Suprapubic skin (tissue), 4 donors: Measurements from ENCODE around the gene GALK2. TPM values are rescaled to one million over a fixed set of nuclear protein-coding genes. Genes with fewer than 3 reads are reported as not detected.
"Not testable (repeated sequence)": the region's sequence is repeated elsewhere in the genome, so short reads cannot be mapped to it uniquely, and the experiment has no call there.

ENCODE experiments used
- DNase-seq, 2 donors: peaks; one replicate each; pipeline ENCODE4 v3.0.0-alpha.2; 2019; ENCODE audit warnings: low spot score in 2 of 2
- H3K27ac ChIP-seq: fragments of 200-600 bp; sonication (generic); one replicate; pipeline ENCODE4 v1.5.1; 2019
- H3K27me3 ChIP-seq: fragments of 200-600 bp; sonication (generic); one replicate; pipeline ENCODE4 v1.5.1; 2019
- H3K36me3 ChIP-seq: fragments of 200-600 bp; sonication (generic); one replicate; pipeline ENCODE4 v1.5.1; 2019
- H3K4me1 ChIP-seq: fragments of 200-600 bp; sonication (generic); one replicate; pipeline ENCODE4 v1.5.1; 2019
- H3K4me3 ChIP-seq: fragments of 200-600 bp; sonication (generic); one replicate; pipeline ENCODE4 v1.5.1; 2019; ENCODE audit warnings: mild to moderate bottlenecking
- H3K9me3 ChIP-seq: fragments of 200-600 bp; sonication (generic); one replicate; pipeline ENCODE4 v1.5.1; 2019
- EP300 ChIP-seq: sonication (generic); formaldehyde crosslinking; IDR thresholded peaks from one replicate; pipeline ENCODE4 v1.6.1; 2017; ENCODE audit warnings: antibody characterized with exemption
- POLR2A ChIP-seq, 2 donors: fragments of 450-650 bp; IDR thresholded peaks; one replicate each; pipeline ENCODE4 v1.6.1; 2017; ENCODE audit warnings: antibody characterized with exemption in 2 of 2, mild to moderate bottlenecking in 2 of 2, moderate library complexity in 2 of 2
- POLR2AphosphoS5 ChIP-seq, 3 donors: sonication (generic); formaldehyde crosslinking; IDR thresholded peaks; one replicate each; pipeline ENCODE4 v1.6.1; 2017; ENCODE audit warnings: antibody characterized with exemption in 3 of 3
- WGBS: methylation state at CpG from one replicate; pipeline ENCODE4 v1.1.5; 2018; 5-methylcytosine and 5-hydroxymethylcytosine counted together
- total RNA-seq, 4 donors: library from RNA; depleted of rRNA; stranded (reverse); fragments of >200 nt; gene quantifications; one replicate each; pipeline ENCODE4 v1.1.0, GENCODE V29; 2016
- TF ChIP-seq, protein P1 (sequence below), 2 donors: fragments of 200-600 bp in 1 of 2; fragments of 450-650 bp in 1 of 2; sonication (generic) in 1 of 2; IDR thresholded peaks; one replicate each; pipeline ENCODE4 v1.5.1; 2016 to 2019; ENCODE audit warnings: antibody characterized with exemption in 2 of 2, mild to moderate bottlenecking in 1 of 2, moderate library complexity in 1 of 2

Gene GALK2
- total RNA-seq, 4 donors from 2014 or later: 23.3 to 35.2 (median 33.8) TPM

GRCh38 chr15:49239105-49239504, 69.1 kb downstream of the GALK2 start:
- Histone ChIP-seq H3K9me3 (no peaks in the 10 kb centered on the region), H3K27ac (no peak overlapping the region)
- no peak for DNase-seq

DNA sequence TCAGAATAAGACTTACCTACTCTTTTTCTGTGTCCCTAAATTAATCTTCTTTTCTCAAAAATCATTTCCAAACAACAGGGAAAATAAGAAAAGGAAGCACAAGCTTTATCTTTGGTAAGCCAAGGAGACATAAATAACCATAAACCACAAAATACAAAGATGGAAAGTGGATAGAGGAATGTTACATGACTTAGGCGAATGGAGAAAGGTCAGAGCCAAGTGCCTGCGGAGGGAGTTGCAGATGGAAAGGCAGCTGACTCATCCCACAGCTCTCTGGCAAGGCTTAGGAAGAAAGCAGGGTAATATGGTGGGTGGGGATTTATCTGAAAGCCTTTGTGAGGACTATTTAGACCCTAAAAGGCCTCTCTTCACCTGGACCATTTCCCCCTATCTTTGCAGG, 72.8 kb downstream of the GALK2 start:
- no peak for DNase-seq
- WGBS: 59% methylated on average over 2 of the region's 2 CpGs
- Histone ChIP-seq H3K36me3 (peaks cover 15% of the 10 kb centered on the region), H3K27me3 (no peaks in the 10 kb centered on the region), H3K9me3 (no peaks in the 10 kb centered on the region), H3K27ac (no peak overlapping the region), H3K4me3 (no peak overlapping the region), H3K4me1 (peaks cover 5% of the 10 kb centered on the region)
- no peak for TF ChIP-seq EP300
- TF ChIP-seq POLR2A (IDR thresholded peaks at IDR 0.05): no peak
- TF ChIP-seq POLR2AphosphoS5 (IDR thresholded peaks at IDR 0.05): no peak

More at GRCh38 chr15:49239105-49239504, 69.1 kb downstream of the GALK2 start:
- no peaks in the 10 kb centered on the region for H3K27me3 ChIP-seq
- H3K36me3 ChIP-seq: peaks cover 15% of the 10 kb centered on the region
- 89% methylated on average over 1 of the region's 1 CpG for WGBS
- no peak overlapping the region for H3K4me3 ChIP-seq
- TF ChIP-seq EP300: no peak
- no peak for TF ChIP-seq POLR2AphosphoS5 (IDR thresholded peaks at IDR 0.05)
- TF ChIP-seq, protein P1, sequence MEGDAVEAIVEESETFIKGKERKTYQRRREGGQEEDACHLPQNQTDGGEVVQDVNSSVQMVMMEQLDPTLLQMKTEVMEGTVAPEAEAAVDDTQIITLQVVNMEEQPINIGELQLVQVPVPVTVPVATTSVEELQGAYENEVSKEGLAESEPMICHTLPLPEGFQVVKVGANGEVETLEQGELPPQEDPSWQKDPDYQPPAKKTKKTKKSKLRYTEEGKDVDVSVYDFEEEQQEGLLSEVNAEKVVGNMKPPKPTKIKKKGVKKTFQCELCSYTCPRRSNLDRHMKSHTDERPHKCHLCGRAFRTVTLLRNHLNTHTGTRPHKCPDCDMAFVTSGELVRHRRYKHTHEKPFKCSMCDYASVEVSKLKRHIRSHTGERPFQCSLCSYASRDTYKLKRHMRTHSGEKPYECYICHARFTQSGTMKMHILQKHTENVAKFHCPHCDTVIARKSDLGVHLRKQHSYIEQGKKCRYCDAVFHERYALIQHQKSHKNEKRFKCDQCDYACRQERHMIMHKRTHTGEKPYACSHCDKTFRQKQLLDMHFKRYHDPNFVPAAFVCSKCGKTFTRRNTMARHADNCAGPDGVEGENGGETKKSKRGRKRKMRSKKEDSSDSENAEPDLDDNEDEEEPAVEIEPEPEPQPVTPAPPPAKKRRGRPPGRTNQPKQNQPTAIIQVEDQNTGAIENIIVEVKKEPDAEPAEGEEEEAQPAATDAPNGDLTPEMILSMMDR (IDR thresholded peaks at IDR 0.05): no peak
- no peak for TF ChIP-seq POLR2A (IDR thresholded peaks at IDR 0.05)
- H3K4me1 ChIP-seq: peaks cover 16% of the 10 kb centered on the region

- H3K4me3 ChIP-seq: no peak overlapping the region
- no peaks in the 10 kb centered on the region for H3K9me3 ChIP-seq
- peaks cover 7% of the 10 kb centered on the region for H3K36me3 ChIP-seq
- H3K27ac ChIP-seq: no peak overlapping the region
- TF ChIP-seq EP300 (no peak), POLR2AphosphoS5 (IDR thresholded peaks at IDR 0.05) (no peak), POLR2A (IDR thresholded peaks at IDR 0.05) (no peak)
- TF ChIP-seq, protein P1 (IDR thresholded peaks at IDR 0.05): no peak
- no peaks in the 10 kb centered on the region for H3K27me3 ChIP-seq
- no peak for DNase-seq
- no peaks in the 10 kb centered on the region for H3K4me1 ChIP-seq
Measured at GRCh38 chr15:49247556-49248110, 77.6 kb downstream of the GALK2 start.

DNA sequence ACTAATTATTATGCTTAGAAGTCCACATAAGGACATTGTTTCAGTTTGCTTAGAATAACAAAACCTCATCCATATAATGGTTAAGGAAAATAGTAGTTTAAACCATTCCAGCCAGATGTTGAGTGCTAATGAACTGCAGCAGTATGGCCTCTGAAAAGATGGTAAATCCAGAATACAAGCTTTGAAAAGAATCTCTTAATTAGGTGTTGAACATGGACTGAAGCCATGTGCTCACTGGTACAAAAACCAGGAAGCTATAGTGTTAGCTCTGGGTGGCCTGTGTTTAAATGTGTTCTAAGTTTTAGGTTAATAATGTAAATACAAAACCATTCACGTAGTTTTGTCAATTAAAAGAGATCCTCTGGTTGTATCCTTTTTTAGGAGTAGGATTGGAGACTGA, 78.2 kb downstream of the GALK2 start:
- H3K27ac ChIP-seq: no peak overlapping the region
- H3K4me3 ChIP-seq: no peak overlapping the region
- no peaks in the 10 kb centered on the region for H3K4me1 ChIP-seq
- H3K9me3 ChIP-seq: no peaks in the 10 kb centered on the region
- H3K36me3 ChIP-seq: no peaks in the 10 kb centered on the region
- WGBS: 84% methylated on average over 1 of the region's 1 CpG
- DNase-seq: no peak
- no peak for TF ChIP-seq POLR2AphosphoS5 (IDR thresholded peaks at IDR 0.05)
- no peak for TF ChIP-seq POLR2A (IDR thresholded peaks at IDR 0.05)
- TF ChIP-seq EP300: no peak
- TF ChIP-seq, protein P1 (IDR thresholded peaks at IDR 0.05): no peak
- no peaks in the 10 kb centered on the region for H3K27me3 ChIP-seq

- H3K4me1 ChIP-seq: no peaks in the 10 kb centered on the region
- H3K27me3 ChIP-seq: no peaks in the 10 kb centered on the region
- H3K4me3 ChIP-seq: no peak overlapping the region
- H3K36me3 ChIP-seq: peaks cover 4% of the 10 kb centered on the region
- TF ChIP-seq, protein P1 (IDR thresholded peaks at IDR 0.05): no peak
- TF ChIP-seq EP300: no peak
- TF ChIP-seq POLR2AphosphoS5 (IDR thresholded peaks at IDR 0.05): no peak
- no peak for TF ChIP-seq POLR2A (IDR thresholded peaks at IDR 0.05)
- no peaks in the 10 kb centered on the region for H3K9me3 ChIP-seq
- no peak for DNase-seq
- 80% methylated on average over 6 of the region's 6 CpGs for WGBS
- no peak overlapping the region for H3K27ac ChIP-seq
Measured at GRCh38 chr15:49255966-49256759, 86.1 kb downstream of the GALK2 start.

- not testable (repeated sequence) for H3K4me1 ChIP-seq, H3K36me3 ChIP-seq, H3K27me3 ChIP-seq, H3K4me3 ChIP-seq, H3K27ac ChIP-seq, DNase-seq, H3K9me3 ChIP-seq
- 100% methylated on average over 5 of the region's 12 CpGs for WGBS
Measured at GRCh38 chr15:49265117-49265516, 95.1 kb downstream of the GALK2 start.
